Measurements from ENCODE around the gene PLXNB3.

Gene PLXNB3

DNA sequence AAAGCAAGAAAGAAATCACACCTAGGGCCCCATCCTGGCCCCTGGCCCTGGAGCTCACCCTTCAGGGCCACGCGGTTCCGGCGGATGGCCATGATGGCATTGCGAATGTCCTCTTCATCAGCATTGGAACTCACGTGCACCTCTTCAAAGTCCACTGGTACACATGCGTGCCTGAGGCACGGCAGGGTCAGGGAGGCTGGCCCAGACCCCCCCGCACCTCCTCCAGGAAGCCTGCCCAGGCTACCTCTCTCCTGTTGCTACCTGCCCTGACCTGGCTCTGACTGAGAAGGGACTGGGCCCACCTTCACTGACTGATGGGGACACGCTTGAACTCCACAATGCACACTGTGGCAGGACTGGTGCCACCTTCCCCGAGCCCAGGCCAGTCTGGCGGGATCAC, 25.6 kb downstream of the PLXNB3 start:
- peaks cover 7% of the 10 kb centered on the region for H3K79me1 ChIP-seq (ENCODE audit: low read length)
- no peak overlapping the region for H4K8ac ChIP-seq (ENCODE audit: low read depth, low read length)
- no peak overlapping the region for H2BK12ac ChIP-seq (ENCODE audit: low read length)
- H4K91ac ChIP-seq (ENCODE audit: low read depth, low read length), result no peak overlapping the region
- no peak overlapping the region for H3K27ac ChIP-seq (ENCODE audit: low read depth, low read length)
- peaks cover 4% of the 10 kb centered on the region for H3K79me2 ChIP-seq (ENCODE audit: control insufficient read depth, insufficient read depth, low read length, poor library complexity)
- no peaks in the 10 kb centered on the region for H3K9me3 ChIP-seq (ENCODE audit: insufficient read depth, low read depth, low read length)
- H2AK5ac ChIP-seq (ENCODE audit: low read length), result no peak overlapping the region
- no peak overlapping the region for H2BK120ac ChIP-seq (ENCODE audit: insufficient read depth, low read length, poor library complexity)
- H3K23ac ChIP-seq (ENCODE audit: low read length), result no peak overlapping the region
- H3K9ac ChIP-seq (ENCODE audit: low read length), result no peak overlapping the region
- H2BK5ac ChIP-seq (ENCODE audit: low read depth, low read length, poor library complexity), result no peak overlapping the region
- H3K36me3 ChIP-seq (ENCODE audit: control insufficient read depth in 1 of 2, insufficient read depth in 2 of 2, low read length in 2 of 2), result peaks cover 45 to 56% of the 10 kb centered on the region in 2 experiments
- WGBS (ENCODE audit: extremely low coverage, insufficient coverage, insufficient read length), result no CpG with 5 or more reads among the region's 12 CpGs
- H3K4me1 ChIP-seq (ENCODE audit: control insufficient read depth in 1 of 2, insufficient read depth in 2 of 2, low read length in 2 of 2), result peaks cover 0 to 3% of the 10 kb centered on the region in 2 experiments
- H3K18ac ChIP-seq (ENCODE audit: low read length), result no peak overlapping the region
- no peak overlapping the region for H3K4ac ChIP-seq (ENCODE audit: low read depth, low read length)
- no peak overlapping the region for H2AFZ ChIP-seq (ENCODE audit: insufficient read depth, low read length, poor library complexity)
- no peak overlapping the region for H3K4me2 ChIP-seq (ENCODE audit: low read length)
- H3K27me3 ChIP-seq (ENCODE audit: insufficient read depth, low read length), result no peaks in the 10 kb centered on the region
- no peak for DNase-seq
- no peak overlapping the region for H4K12ac ChIP-seq (ENCODE audit: low read depth, low read length)
- H3K4me3 ChIP-seq (ENCODE audit: low read depth, low read length), result no peak overlapping the region
- H3K14ac ChIP-seq (ENCODE audit: low read length), result no peak overlapping the region

DNA sequence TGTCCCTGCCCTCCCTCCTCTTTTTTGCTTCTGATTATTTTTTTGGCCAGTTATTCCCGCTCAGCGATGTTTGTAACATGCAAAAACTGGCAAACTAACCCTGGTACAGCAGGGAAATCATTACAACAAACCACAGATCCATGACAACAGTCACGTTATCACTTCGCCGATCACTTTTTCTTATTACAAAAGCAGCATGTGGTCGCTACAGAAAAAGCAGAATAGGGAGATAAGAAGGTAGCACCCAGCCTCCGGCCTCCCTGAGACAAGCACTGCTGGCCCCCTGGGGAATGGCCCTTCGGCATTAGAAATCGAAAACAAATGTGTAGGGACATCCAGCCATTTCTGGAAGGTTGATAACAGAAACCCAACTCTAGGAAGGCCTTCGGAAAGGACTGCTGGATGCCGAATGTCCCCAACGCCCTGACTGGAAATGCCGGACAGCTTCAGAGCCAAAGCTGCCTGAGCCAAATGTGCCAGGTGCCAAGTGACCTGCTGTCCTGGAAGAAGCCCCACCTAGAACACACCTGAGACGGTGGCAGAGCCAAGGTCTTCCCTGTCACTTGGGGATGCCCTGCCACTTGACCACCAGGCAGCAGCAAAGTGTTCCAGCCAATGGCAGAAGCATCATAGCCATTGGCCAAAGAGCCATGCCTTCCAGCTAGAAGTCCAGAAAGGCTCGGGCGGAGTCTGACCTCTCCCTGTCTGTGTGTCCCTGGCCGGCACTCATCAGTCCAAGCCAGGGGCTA, 27.2 kb downstream of the PLXNB3 start:
- WGBS (ENCODE audit: extremely low coverage, insufficient coverage, insufficient read length), result no CpG with 5 or more reads among the region's 17 CpGs

DNA sequence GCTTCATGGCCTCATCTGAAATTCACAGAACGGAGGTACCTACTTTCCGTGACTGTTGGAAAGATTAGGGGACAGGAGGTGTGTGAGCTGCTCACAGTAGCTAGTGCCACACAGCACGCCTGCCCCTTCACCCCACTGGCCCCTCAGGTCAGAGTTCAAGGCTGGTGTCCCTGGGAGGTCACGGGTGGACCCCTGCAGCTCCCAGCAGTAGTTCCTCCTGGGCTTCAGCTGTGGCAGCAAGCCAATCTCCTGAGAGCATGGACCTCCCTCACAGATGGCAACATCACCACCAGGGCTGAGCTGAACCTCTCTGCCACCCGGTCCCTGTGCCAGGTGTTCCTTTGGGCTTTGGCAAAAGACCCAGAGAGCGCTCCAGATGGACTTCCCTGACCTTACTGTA, 28.3 kb downstream of the PLXNB3 start:
- DNase-seq, result no peak
- no CpG with 5 or more reads among the region's 6 CpGs for WGBS (ENCODE audit: extremely low coverage, insufficient coverage, insufficient read length)
- H3K4me1 ChIP-seq (ENCODE audit: control insufficient read depth in 1 of 2, insufficient read depth in 2 of 2, low read length in 2 of 2), result peaks cover 0 to 5% of the 10 kb centered on the region in 2 experiments
- H3K4ac ChIP-seq (ENCODE audit: low read depth, low read length), result no peak overlapping the region
- no peak overlapping the region for H2AK5ac ChIP-seq (ENCODE audit: low read length)
- no peak overlapping the region for H2BK12ac ChIP-seq (ENCODE audit: low read length)
- H3K23ac ChIP-seq (ENCODE audit: low read length), result no peak overlapping the region
- no peak overlapping the region for H2BK120ac ChIP-seq (ENCODE audit: insufficient read depth, low read length, poor library complexity)
- no peak overlapping the region for H4K8ac ChIP-seq (ENCODE audit: low read depth, low read length)
- no peak overlapping the region for H4K91ac ChIP-seq (ENCODE audit: low read depth, low read length)
- no peak overlapping the region for H3K18ac ChIP-seq (ENCODE audit: low read length)
- no peak overlapping the region for H2BK5ac ChIP-seq (ENCODE audit: low read depth, low read length, poor library complexity)
- H3K79me1 ChIP-seq (ENCODE audit: low read length), result peaks cover 10% of the 10 kb centered on the region
- H2AFZ ChIP-seq (ENCODE audit: insufficient read depth, low read length, poor library complexity), result no peak overlapping the region
- peaks cover 35 to 46% of the 10 kb centered on the region in 2 experiments for H3K36me3 ChIP-seq (ENCODE audit: control insufficient read depth in 1 of 2, insufficient read depth in 2 of 2, low read length in 2 of 2)
- no peaks in the 10 kb centered on the region for H3K27me3 ChIP-seq (ENCODE audit: insufficient read depth, low read length)
- H3K9me3 ChIP-seq (ENCODE audit: insufficient read depth, low read depth, low read length), result no peaks in the 10 kb centered on the region
- no peak overlapping the region for H3K4me3 ChIP-seq (ENCODE audit: low read depth, low read length)
- H3K27ac ChIP-seq (ENCODE audit: low read depth, low read length), result no peak overlapping the region
- H3K79me2 ChIP-seq (ENCODE audit: control insufficient read depth, insufficient read depth, low read length, poor library complexity), result peaks cover 9% of the 10 kb centered on the region
- no peak overlapping the region for H3K14ac ChIP-seq (ENCODE audit: low read length)
- H3K4me2 ChIP-seq (ENCODE audit: low read length), result no peak overlapping the region
- H3K9ac ChIP-seq (ENCODE audit: low read length), result no peak overlapping the region
- H4K12ac ChIP-seq (ENCODE audit: low read depth, low read length), result no peak overlapping the region

More for the DNA sequence above, 27.2 kb downstream of the PLXNB3 start:
- no peak overlapping the region for H4K91ac ChIP-seq (ENCODE audit: low read depth, low read length)
- no peak overlapping the region for H2AFZ ChIP-seq (ENCODE audit: insufficient read depth, low read length, poor library complexity)
- no peak overlapping the region for H4K12ac ChIP-seq (ENCODE audit: low read depth, low read length)
- no peak overlapping the region for H3K9ac ChIP-seq (ENCODE audit: low read length)
- no peak overlapping the region for H3K4me3 ChIP-seq (ENCODE audit: low read depth, low read length)
- peaks cover 39 to 46% of the 10 kb centered on the region in 2 experiments for H3K36me3 ChIP-seq (ENCODE audit: control insufficient read depth in 1 of 2, insufficient read depth in 2 of 2, low read length in 2 of 2)
- DNase-seq, result no peak
- H3K79me1 ChIP-seq (ENCODE audit: low read length), result peaks cover 10% of the 10 kb centered on the region
- no peak overlapping the region for H3K4me2 ChIP-seq (ENCODE audit: low read length)
- no peak overlapping the region for H3K18ac ChIP-seq (ENCODE audit: low read length)
- no peak overlapping the region for H3K14ac ChIP-seq (ENCODE audit: low read length)
- no peak overlapping the region for H4K8ac ChIP-seq (ENCODE audit: low read depth, low read length)
- no peak overlapping the region for H3K27ac ChIP-seq (ENCODE audit: low read depth, low read length)
- peaks cover 0 to 5% of the 10 kb centered on the region in 2 experiments for H3K4me1 ChIP-seq (ENCODE audit: control insufficient read depth in 1 of 2, insufficient read depth in 2 of 2, low read length in 2 of 2)
- H2BK5ac ChIP-seq (ENCODE audit: low read depth, low read length, poor library complexity), result no peak overlapping the region
- H2BK120ac ChIP-seq (ENCODE audit: insufficient read depth, low read length, poor library complexity), result no peak overlapping the region
- H3K79me2 ChIP-seq (ENCODE audit: control insufficient read depth, insufficient read depth, low read length, poor library complexity), result peaks cover 9% of the 10 kb centered on the region
- H2AK5ac ChIP-seq (ENCODE audit: low read length), result no peak overlapping the region
- no peaks in the 10 kb centered on the region for H3K9me3 ChIP-seq (ENCODE audit: insufficient read depth, low read depth, low read length)
- H3K23ac ChIP-seq (ENCODE audit: low read length), result no peak overlapping the region
- no peak overlapping the region for H2BK12ac ChIP-seq (ENCODE audit: low read length)
- no peaks in the 10 kb centered on the region for H3K27me3 ChIP-seq (ENCODE audit: insufficient read depth, low read length)
- H3K4ac ChIP-seq (ENCODE audit: low read depth, low read length), result peak overlapping the region; percentile 14

DNA sequence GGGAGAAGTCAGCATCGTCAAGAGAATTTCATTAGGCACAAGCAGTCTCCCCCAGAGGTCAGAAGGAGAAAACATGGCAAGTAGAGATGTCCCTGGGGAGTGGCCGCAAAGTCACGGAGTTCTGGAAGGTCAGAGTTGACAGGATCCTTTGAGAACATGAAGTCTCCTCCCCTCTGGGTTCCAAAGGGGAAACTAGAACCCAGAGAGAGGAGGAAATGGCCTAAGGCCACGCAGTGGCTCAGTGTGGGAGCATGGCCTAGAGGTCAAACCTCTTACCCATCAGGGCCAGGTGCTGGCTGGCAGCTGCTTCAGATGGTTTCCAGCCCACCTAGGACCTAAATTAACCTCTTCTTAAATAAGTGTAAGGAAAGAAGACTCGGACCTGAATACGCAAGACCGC, 29.2 kb downstream of the PLXNB3 start:
- Histone ChIP-seq H2BK120ac (ENCODE audit: insufficient read depth, low read length, poor library complexity) (no peak overlapping the region), H4K12ac (ENCODE audit: low read depth, low read length) (no peak overlapping the region), H3K18ac (ENCODE audit: low read length) (no peak overlapping the region), H3K4ac (ENCODE audit: low read depth, low read length) (no peak overlapping the region), H3K9ac (ENCODE audit: low read length) (peak overlapping the region; percentile 92), H2AFZ (ENCODE audit: insufficient read depth, low read length, poor library complexity) (no peak overlapping the region), H3K23ac (ENCODE audit: low read length) (no peak overlapping the region), H3K4me3 (ENCODE audit: low read depth, low read length) (peak overlapping the region; percentile 90), H2BK12ac (ENCODE audit: low read length) (no peak overlapping the region), H3K9me3 (ENCODE audit: insufficient read depth, low read depth, low read length) (no peaks in the 10 kb centered on the region), H3K79me1 (ENCODE audit: low read length) (peaks cover 10% of the 10 kb centered on the region), H3K4me2 (ENCODE audit: low read length) (peak overlapping the region; percentile 92), H3K79me2 (ENCODE audit: control insufficient read depth, insufficient read depth, low read length, poor library complexity) (peaks cover 9% of the 10 kb centered on the region), H3K36me3 (ENCODE audit: control insufficient read depth in 1 of 2, insufficient read depth in 2 of 2, low read length in 2 of 2) (peaks cover 36 to 45% of the 10 kb centered on the region in 2 experiments), H2AK5ac (ENCODE audit: low read length) (no peak overlapping the region), H3K4me1 (ENCODE audit: control insufficient read depth in 1 of 2, insufficient read depth in 2 of 2, low read length in 2 of 2) (peaks cover 0 to 5% of the 10 kb centered on the region in 2 experiments), H3K27me3 (ENCODE audit: insufficient read depth, low read length) (no peaks in the 10 kb centered on the region), H3K14ac (ENCODE audit: low read length) (no peak overlapping the region), H4K91ac (ENCODE audit: low read depth, low read length) (peak overlapping the region; percentile 56), H3K27ac (ENCODE audit: low read depth, low read length) (peak overlapping the region; percentile 37), H4K8ac (ENCODE audit: low read depth, low read length) (peak overlapping the region; percentile 74), H2BK5ac (ENCODE audit: low read depth, low read length, poor library complexity) (no peak overlapping the region)
- DNase-seq, result peak in 1 of 2 donors; percentile 3
- WGBS (ENCODE audit: extremely low coverage, insufficient coverage, insufficient read length), result no CpG with 5 or more reads among the region's 7 CpGs
